GM12801 (cell line): ENCODE results near the gene CFDP1.

Experiments
- TF ChIP-seq, protein P1 (sequence below): IDR thresholded peaks from one replicate; pipeline ENCODE4 v1.5.1; 2011; ENCODE audit warnings: control low read depth; ENCODE audit not compliant: insufficient read length; ENCODE audit errors: extremely low read depth

Gene CFDP1

DNA sequence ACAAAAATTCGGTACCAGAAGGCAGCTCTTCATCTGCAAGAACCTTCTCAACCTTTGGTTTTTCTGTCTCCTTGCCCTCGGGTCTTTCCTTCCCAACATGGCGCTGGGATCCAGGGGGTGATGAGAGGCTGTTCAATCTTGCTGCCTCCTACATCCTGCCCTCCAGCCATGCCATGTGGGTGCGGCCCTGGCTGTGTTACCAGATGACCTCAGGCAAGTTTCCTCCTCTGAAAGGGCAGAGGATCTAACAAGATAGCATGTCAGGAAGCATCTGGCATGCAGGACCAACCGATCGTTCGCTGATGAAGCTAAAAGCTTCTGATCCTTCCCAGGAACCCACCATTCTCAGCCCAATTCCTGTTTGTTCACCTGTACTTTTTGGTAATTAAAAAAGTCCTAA, 145.1 kb downstream of the CFDP1 start:
- TF ChIP-seq, protein P1, sequence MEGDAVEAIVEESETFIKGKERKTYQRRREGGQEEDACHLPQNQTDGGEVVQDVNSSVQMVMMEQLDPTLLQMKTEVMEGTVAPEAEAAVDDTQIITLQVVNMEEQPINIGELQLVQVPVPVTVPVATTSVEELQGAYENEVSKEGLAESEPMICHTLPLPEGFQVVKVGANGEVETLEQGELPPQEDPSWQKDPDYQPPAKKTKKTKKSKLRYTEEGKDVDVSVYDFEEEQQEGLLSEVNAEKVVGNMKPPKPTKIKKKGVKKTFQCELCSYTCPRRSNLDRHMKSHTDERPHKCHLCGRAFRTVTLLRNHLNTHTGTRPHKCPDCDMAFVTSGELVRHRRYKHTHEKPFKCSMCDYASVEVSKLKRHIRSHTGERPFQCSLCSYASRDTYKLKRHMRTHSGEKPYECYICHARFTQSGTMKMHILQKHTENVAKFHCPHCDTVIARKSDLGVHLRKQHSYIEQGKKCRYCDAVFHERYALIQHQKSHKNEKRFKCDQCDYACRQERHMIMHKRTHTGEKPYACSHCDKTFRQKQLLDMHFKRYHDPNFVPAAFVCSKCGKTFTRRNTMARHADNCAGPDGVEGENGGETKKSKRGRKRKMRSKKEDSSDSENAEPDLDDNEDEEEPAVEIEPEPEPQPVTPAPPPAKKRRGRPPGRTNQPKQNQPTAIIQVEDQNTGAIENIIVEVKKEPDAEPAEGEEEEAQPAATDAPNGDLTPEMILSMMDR = no peak

DNA sequence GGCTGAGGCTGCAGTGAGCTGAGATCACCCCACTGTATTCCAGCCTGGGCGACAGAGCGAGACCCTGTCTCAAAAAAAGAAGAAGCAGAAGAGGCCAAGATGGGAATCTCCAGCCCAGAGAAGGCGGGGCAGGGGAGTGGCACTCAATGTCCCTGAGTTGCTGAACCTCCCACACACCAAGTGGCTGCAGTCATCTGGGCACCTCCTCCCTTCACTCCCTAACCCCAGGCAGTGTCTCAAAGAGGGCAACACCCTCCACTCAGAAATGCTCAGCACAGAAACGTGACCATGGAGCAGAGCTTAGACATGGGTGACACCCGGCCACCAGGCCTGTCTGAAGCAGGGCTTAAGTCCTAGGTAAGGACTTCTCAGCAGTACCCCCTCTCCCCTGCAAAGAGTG, 145.6 kb downstream of the CFDP1 start:
- TF ChIP-seq, protein P1 = no peak

DNA sequence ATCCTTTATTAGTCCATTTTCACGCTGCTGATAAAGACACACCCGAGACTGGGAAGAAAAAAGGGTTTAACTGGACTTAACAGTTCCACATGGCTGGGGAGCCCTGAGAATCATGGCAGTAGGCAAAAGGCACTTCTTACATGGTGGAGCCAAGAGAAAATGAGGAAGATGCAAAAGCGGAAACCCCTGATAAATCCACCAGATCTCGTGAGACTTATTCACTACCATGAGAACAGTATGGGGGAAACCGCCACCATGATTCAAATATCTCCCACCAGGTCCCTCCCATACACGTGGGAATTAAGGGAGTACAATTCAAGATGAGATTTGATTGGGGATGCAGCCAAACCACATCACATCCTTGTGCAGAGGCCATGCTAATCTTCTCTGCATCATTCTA, 146.9 kb downstream of the CFDP1 start:
- TF ChIP-seq, protein P1 = no peak

DNA sequence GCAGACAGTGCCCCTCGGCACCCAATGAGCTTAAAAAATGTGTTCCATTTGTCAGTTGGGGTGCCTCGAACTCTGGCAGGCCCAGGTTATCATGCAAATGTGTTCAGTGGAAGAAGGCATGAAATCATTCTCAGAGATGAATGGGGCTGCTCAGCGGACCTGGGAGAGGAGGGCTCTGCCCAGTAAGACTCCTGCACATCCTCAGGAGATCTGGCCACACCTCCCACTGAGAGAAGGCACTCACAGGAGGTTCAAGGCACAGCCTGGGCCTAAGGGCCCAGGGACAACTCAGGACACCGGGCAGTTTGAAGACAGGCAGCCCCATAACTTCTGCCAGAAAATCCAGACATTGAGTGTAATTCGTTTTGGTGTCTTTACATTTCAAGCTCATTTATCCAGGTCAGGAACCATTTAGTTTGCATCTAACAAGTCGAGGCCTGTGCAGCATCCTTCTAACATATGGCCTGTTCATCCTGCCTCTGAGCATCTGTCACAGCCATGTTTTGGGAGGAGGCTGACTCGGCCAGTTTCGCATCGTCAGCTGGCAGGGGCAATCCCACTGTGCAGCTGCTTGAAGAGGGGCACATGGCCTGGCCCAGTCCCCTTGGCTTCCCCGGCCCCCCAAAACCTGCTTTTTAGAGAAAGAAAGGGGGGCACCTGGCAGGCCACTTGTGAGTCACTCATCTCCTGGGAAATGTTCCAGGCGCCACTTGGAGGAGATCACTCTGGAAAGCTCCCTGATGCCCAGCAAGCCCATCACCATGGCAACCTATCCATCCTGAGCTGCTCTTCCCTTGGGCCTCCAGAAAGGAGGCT, 150.6 kb downstream of the CFDP1 start:
- TF ChIP-seq, protein P1 = no peak

DNA sequence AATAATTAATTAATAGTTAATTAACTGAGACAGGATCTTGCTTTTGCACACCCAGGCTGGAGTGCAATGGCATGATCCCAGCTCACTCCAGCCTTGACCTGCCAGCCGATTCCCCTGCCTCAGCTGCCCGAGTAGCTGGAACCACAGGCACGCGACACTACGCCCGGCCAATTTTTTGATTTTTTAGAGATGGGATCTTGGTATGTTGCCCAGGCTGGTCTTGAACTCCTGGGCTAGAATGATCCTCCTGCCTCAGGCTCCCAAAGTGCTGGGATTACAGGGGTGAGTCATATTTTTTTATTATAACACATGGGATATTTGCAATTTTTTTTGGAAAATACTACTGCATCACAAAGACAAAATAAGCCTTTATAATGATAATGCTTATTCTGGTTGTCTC, 151.5 kb downstream of the CFDP1 start:
- TF ChIP-seq, protein P1 = no peak

DNA sequence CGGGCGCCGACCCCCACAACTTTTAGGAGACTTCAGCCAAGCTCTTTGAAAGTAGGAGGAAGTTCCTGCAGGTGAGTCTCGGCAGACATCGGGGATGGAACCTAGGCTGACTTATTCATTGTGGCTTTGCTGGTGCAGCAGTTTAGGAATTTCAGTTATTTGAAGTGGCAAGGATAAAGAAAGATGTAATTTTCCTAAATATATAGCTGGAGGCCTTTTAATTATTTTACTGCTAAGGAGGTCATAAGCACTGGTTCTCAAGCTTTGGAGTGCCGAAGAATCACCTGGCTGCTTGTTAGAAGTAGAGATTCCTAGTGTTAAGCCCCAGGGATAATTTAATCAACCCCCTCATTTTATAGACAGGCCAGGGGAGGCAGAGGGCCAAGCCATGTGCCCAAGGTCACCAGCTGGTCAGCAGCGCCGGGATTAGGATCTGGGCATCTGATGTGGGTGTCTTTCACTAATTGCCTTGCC, 152.9 kb downstream of the CFDP1 start:
- TF ChIP-seq, protein P1 = no peak

DNA sequence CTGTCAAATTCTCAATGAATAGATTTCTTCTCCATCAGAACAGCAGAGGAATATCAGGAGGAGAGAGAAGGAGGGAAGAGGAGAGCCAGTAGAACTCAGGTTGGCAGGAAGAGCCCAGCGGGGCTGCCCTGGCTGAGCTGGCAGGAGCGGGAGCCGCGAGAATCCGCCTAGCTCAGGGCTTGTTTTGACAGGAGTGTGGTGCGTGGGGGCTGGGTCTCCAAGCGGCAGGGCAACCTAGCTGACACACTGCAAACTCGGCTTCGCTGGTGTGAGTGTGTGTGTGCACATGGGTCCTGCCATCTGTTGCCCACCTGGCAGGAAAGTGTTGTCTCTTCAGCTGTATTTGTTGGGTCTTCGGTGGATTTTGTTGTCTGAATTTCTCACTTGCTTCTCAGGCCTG, 154.0 kb downstream of the CFDP1 start:
- TF ChIP-seq, protein P1 = no peak
